Panc1 (cell line): ENCODE results near the gene AMZ1.

Source experiments
- CTCF ChIP-seq: fragments of 450-650 bp; IDR thresholded peaks from 2 replicates; pipeline ENCODE4 v1.5.1; 2017; ENCODE audit warnings: mild to moderate bottlenecking
- POLR2AphosphoS5 ChIP-seq: IDR thresholded peaks from 2 replicates; pipeline ENCODE4 v1.6.1; 2012; ENCODE audit warnings: mild to moderate bottlenecking, low read depth, low read length, moderate library complexity
- SIN3A ChIP-seq: IDR thresholded peaks from 2 replicates; pipeline ENCODE4 v1.6.1; 2012; ENCODE audit warnings: low read depth, mild to moderate bottlenecking, low read length, moderate library complexity, borderline replicate concordance; ENCODE audit not compliant: insufficient read depth
- TCF7L2 ChIP-seq: IDR thresholded peaks from 2 replicates; pipeline ENCODE4 v1.6.1; 2011; ENCODE audit warnings: mild to moderate bottlenecking, low read depth, low read length, inconsistent platforms
- TF ChIP-seq, protein P1 (sequence below), 2 experiments: IDR thresholded peaks; 2 replicates each; pipeline ENCODE4 v1.6.1; 2011 to 2012; ENCODE audit warnings: low read depth in 2 of 2, control low read depth in 1 of 2, low read length in 1 of 2, mild to moderate bottlenecking in 1 of 2, moderate library complexity in 1 of 2; ENCODE audit not compliant: insufficient read depth in 1 of 2

GRCh38 chr7:2757361-2757903 lies 69.4 kb downstream of the AMZ1 start:
- TF ChIP-seq CTCF (no peak), POLR2AphosphoS5 (no peak), SIN3A (0 out of 2 replicates have a peak, but pooled peaks have one; percentile 57), TCF7L2 (0 out of 2 replicates have a peak, but pooled peaks have one; percentile 18)
- TF ChIP-seq, protein P1, sequence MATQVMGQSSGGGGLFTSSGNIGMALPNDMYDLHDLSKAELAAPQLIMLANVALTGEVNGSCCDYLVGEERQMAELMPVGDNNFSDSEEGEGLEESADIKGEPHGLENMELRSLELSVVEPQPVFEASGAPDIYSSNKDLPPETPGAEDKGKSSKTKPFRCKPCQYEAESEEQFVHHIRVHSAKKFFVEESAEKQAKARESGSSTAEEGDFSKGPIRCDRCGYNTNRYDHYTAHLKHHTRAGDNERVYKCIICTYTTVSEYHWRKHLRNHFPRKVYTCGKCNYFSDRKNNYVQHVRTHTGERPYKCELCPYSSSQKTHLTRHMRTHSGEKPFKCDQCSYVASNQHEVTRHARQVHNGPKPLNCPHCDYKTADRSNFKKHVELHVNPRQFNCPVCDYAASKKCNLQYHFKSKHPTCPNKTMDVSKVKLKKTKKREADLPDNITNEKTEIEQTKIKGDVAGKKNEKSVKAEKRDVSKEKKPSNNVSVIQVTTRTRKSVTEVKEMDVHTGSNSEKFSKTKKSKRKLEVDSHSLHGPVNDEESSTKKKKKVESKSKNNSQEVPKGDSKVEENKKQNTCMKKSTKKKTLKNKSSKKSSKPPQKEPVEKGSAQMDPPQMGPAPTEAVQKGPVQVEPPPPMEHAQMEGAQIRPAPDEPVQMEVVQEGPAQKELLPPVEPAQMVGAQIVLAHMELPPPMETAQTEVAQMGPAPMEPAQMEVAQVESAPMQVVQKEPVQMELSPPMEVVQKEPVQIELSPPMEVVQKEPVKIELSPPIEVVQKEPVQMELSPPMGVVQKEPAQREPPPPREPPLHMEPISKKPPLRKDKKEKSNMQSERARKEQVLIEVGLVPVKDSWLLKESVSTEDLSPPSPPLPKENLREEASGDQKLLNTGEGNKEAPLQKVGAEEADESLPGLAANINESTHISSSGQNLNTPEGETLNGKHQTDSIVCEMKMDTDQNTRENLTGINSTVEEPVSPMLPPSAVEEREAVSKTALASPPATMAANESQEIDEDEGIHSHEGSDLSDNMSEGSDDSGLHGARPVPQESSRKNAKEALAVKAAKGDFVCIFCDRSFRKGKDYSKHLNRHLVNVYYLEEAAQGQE (IDR thresholded peaks at IDR 0.05; ENCODE audit: insufficient read depth in 1 of 2, low read depth in 2 of 2, low read length in 1 of 2), result no peak
